DMS153 treated with DMSO at 0.1 percent for 48 hours (cell line): ENCODE measurements around the gene ADD1.
"Not testable (repeated sequence)": the region's sequence is repeated elsewhere in the genome, so short reads cannot be mapped to it uniquely, and the experiment has no call there.

ENCODE experiments used
- DNase-seq: peaks from one replicate; lab custom pipeline; 2025; ENCODE audit not compliant: unreplicated experiment; lab: John Stamatoyannopoulos, UW

ADD1 gene

DNA sequence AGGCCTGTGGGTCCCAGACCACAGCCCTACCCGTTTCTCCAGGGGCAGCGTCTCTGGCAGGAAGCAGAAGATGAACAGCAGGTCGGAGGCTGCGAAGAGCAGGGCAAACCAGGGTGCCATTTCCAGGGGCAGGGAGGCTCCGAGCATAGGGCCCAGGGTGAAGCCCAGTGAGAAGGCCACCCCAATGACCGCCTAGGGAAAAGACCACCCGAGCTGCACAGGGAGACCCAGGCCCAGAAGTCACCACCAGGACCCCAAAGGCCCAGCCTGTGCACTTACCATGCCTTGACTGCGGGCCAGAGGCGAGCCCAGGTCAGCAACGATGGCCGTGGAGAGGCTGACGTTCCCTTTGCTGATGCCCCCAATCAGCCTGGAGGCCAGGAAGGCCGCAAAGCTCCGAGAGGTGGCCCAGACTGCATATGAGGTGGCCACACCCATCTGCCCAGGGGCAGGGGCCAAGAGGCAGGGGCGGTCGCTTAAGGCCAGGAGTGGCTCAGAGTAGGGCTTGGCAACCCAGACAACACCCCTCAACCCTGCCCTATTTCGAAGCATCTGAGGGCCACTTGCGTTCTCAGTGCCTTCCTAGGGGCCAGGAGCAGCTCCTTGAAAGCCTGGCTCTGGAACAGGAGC is 88.8 kb downstream of the ADD1 start:
- no peak for DNase-seq

DNA sequence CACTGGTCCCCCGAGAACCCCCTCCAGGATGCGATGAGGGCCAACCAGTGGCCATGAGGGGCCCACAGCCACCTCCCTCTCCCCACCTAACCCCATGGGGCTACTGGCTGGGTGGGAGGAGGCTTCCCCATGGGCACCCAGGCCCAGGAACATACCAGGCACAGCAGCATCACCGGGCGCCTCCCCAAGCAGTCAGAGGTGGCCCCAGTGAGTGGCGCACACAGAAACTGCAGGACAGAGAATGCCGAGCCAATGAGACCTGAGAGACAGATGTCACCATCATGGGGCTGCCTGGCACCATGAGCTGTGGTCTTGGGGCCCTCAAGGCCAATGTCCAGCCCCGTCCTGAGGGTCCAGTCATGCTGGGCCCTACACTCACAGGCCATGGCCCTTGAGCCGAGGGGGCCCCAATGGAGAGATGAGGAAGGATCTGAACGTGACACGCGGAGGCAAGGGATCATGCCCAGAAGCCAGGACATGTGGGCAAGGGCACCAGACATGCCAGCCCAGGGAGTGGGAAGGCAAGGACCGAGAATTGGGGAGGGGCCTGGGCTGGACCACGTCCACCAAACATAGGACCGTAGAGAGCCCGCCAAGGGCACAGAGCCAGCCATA is 89.4 kb downstream of the ADD1 start:
- DNase-seq = no peak

DNA sequence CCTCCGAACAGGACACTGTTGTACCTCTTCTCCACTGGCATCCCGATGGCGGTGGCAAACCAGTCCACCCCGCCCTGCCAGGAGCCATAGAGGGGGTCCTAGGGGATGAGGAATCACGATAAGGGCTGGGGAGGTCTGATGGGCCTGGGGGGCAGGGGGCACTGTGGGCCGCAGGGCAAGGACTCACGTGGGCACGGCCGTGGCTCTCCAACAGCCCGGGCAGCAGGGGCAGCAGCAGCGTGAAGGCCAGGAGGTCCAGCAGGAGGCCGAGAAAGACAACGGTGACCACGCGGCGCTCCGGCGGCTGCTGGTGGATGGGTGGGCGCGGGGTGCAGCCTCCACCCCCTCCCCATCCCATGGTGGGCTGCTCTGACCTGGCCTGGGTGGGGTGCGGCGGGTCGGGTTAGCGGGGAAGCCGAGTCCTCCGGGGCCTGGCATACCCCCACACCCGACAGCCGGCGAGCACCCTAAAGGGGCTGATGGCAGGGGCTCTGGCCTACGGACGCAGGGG is 90.0 kb downstream of the ADD1 start:
- no peak for DNase-seq

- no peak for DNase-seq
These were observed 90.6 kb downstream of the ADD1 start for GRCh38 chr4:2934077-2934812.

DNA sequence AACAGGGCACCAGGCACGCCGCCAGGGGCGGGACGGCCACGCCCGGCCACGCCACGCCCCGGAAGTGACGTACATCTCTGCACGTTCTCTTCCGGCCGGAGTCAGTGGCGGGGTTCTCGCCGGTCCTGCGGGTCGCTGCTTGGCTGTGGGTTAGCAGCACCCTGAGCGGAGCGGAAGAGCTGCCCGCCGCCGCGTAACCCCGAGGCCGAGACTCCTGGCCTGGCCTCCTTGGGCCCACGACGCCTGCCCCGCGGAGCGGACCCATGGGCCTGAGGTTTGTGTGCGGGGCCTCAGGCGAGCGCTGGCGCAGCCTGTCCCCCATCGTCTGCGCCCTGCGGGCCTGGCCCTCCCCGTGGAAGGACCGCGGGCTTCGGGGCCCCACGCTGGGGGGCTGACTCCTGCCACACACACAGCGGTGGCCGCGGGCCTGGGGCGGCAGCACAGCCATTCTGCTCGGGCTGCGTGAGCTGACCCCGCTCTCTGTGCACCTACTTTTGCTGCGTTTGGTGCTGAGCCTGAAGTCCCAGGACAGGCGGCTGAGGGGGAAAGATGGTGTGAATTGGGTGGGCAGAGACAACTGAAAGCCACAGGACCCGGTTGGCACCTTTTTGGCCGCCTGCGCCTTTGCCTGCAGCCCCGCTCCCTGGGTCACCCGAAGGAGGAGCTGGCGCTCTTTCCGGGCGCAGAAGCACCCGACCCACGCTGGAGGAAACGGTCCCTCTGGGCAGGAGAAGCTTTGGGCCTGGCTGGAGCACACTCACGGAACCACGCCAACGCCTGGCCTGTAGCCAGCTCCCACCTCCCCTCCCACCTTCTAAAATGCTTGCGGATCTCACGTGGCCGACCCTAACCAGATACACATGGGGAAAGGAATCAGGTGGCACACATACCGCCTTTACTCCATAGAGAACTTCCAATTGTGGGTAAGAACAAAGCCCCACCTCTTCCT is 91.4 kb downstream of the ADD1 start:
- DNase-seq = peak; percentile 11

- no peak for DNase-seq
These were observed 92.4 kb downstream of the ADD1 start for GRCh38 chr4:2935762-2936743.

DNA sequence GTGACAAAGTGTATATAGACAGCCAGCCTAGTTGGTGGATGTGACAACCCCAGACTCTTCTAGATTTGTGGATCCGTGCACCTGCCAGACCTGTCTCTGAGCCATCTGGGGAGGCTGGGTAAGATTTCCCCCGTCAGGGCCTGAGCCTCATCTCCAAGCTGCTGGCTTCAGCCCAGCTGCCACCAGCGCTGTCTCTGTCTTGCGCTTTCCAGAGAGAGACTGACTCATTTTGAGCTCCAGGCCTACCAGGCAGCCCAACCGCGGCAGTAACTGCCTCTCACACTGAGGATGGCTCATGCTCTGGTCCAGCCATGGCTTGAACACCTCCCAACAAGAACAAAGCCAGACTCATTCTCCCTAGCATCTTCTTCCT is 93.1 kb downstream of the ADD1 start:
- DNase-seq = no peak

DNA sequence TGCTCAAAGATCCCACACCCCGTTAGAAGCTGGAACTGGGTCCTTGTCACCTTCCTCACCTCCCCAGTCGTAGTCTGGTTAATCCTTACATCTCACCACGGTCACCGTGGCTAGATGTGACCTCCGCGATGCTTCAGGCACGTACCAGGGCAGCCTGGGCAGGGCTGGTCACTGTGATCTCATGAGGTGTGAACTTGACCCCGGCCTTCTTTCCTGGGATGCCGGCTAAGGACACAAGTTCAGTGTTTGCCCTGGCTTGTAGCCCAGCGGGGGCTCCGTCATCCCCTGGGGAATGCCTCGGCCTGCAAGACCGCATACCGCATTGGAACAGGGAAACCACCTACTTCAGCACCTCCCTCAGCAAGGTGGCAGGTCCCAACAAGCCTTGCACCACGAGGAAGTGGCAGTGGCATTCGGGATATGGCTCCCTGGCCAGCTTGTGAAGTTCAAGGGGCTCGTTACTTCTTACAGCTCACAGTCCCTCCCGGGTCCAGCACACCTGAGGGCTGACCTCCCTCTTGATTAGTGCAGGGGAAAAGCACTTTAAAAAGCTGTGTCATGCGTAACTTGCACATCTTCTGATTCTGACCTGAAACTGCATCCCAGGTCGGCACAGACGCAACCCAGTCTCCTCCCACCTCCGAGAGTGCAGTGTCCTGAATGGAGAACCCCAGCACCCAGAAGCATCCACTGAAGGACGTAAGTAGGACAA is 93.7 kb downstream of the ADD1 start:
- DNase-seq = no peak

GRCh38 chr4:2937986-2938385 is 94.3 kb downstream of the ADD1 start:
- DNase-seq = no peak

- not testable (repeated sequence) for DNase-seq
These were observed 94.8 kb downstream of the ADD1 start for GRCh38 chr4:2938411-2938810.

- no peak for DNase-seq
These were observed 95.3 kb downstream of the ADD1 start for GRCh38 chr4:2938906-2939305.

DNA sequence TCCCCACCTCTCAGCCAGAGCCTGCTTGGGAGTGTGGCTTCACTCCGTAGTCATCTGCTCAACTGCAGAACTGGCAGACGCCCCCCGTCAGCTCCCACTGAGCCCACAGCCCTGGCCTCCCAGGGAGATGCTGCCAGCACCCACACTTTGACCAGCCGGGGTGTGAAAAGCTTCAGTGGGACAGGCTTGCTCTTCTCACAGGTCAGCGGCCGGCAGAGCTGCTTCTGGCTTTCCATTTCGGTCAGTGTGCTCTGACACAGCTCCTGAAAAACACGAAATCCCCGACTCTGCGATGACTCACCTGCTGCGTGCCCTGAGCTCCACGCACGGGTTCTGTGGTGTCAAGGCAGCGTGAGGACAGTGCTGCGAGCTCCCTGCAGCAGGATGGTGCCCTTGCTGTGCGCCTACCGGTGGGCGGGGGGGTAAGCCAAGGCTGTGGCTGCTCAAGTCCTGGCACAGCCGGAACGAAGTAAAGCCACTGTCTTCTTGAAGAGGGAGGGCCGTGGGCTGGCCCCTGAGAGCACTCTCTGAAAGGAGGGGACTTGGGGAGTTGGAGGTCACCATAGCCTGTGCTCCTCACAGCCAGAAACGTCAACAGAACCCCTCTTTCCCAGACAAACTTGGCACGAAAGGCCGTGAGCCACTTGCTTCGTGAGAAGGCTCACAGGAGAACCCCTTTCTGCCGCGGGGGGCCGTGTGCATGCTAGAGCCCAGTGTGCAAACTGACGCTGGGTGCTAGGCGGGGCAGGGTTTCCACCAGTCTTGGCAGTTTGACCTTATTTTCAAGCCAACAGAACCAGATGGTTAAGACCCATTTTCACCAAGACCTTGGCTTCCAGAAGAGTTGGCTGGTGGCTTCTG is 96.0 kb downstream of the ADD1 start:
- no peak for DNase-seq

GRCh38 chr4:2940267-2941137 is 96.9 kb downstream of the ADD1 start:
- no peak for DNase-seq

DNA sequence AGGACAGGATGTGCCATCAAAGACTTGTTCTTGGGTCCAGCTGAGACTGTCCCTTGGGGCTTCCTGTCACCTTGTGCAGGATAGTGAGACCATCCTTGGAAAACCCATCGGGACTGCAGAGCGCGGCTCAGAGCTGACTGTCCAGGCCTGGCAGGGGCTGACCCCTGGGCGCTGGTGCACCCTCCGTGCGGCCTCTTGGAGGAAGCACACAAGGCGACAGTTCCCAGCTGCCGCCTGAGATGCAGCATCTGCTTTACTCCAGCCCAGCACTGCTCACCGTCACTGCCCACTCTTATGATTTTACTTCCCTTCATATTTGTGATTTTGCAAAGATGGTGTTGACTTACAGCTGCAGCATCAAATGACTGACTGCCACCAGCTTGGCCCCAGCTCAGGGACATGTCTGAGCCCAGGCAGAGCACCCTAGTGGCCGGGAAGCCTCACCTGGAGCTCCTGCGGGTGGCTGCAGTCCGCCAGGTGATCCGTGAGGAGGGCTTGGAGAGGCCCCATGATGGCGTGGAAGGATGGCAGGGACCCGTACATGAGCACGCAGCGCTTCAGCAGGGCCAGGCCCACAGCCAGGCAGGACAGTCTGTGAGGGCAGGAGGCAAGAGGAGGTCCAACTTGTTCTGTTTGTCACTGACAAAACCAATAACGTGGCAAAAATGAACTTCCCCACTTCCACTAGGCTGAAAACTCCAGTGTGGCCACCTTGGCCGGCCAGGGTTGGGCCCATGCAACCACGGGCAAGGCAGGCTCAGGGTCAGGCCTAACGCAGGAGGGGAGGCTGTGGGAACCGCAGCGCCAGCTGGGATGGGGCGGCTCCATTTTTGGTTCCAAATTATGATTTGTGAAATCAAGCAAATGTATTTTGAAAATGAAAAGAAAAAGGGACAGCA is 97.7 kb downstream of the ADD1 start:
- DNase-seq = no peak

DNA sequence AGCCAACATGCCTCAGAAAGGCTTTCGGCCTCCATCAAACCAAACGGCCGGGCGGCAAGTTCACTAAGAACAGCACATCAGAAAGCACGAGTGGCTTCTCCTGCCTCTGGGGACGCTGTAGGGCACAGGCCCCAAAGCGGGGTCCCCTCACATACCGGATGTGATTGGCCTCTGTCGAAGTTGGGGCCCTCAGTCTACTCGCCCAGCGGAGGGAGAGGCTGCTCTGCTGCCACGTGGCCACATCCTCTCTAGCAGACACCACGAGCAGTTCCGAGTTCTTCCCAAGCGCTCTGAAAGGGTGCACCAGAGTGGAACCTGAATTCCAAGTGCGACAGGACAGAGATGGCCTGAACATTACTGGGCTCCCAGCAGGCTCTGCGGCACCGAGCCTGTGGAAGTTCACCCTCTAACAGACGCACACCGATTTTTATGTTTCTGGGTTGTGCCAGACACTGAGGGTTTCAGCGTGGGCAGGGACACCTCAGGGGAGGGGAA is 98.4 kb downstream of the ADD1 start:
- no peak for DNase-seq
